Measurements from ENCODE around the gene PRMT5. TPM values are rescaled to one million over a fixed set of nuclear protein-coding genes. Genes with fewer than 3 reads are reported as not detected.
A peak's percentile ranks its signal among the peaks of the same experiment; 100 is the strongest.

Gene PRMT5
- total and polyA plus RNA-seq, 10 donors: 18.6 to 44.7 (median 35.9) TPM

- no peak for TF ChIP-seq POLR2A (IDR thresholded peaks at IDR 0.05)
- TF ChIP-seq POLR2AphosphoS5 (IDR thresholded peaks at IDR 0.05): no peak
- TF ChIP-seq CTCF (IDR thresholded peaks at IDR 0.05 in 8 of 11, conservative IDR thresholded peaks at IDR 0.05 in 3 of 11): no peak
- Histone ChIP-seq H3K27ac (peak overlapping the region in 4 of 8 donors; percentile 5 to 54 (median 38)), H3K36me3 (no peaks in the 10 kb centered on the region), H3K27me3 (replicated peaks in 1 of 7) (peaks cover 0 to 27% (median 23%) of the 10 kb centered on the region in 7 donors), H3K4me1 (peaks cover 7 to 86% (median 39%) of the 10 kb centered on the region in 6 donors), H3K9me3 (no peaks in the 10 kb centered on the region), H3K4me3 (no peak overlapping the region)
- intact Hi-C loops (cut with DNase I; ENCODE audit: low total_unique reads): no loop called here
- no peak for DNase-seq
Measured at GRCh38 chr14:22977434-22977683, 48.2 kb upstream of the PRMT5 start.

GRCh38 chr14:22976620-22977433 lies 47.7 kb upstream of the PRMT5 start:
- TF ChIP-seq CTCF (IDR thresholded peaks at IDR 0.05 in 8 of 11, conservative IDR thresholded peaks at IDR 0.05 in 3 of 11) (no peak), POLR2AphosphoS5 (IDR thresholded peaks at IDR 0.05) (no peak), POLR2A (IDR thresholded peaks at IDR 0.05) (no peak)
- 47 to 60% (median 56%) methylated on average over 6 of the region's 6 CpGs for WGBS, 5 donors
- H3K27ac ChIP-seq: peak overlapping the region in 4 of 8 donors; percentile 5 to 42 (median 36)

GRCh38 chr14:22974530-22975313 lies 45.5 kb upstream of the PRMT5 start:
- Histone ChIP-seq H3K9me3 (no peaks in the 10 kb centered on the region), H3K27ac (peak overlapping the region in 4 of 8 donors; percentile 4 to 52 (median 28)), H3K4me3 (no peak overlapping the region), H3K36me3 (no peaks in the 10 kb centered on the region), H3K4me1 (peaks cover 0 to 59% (median 16%) of the 10 kb centered on the region in 6 donors), H3K27me3 (replicated peaks in 1 of 7) (peaks cover 0 to under 1% (median 0%) of the 10 kb centered on the region in 7 donors)
- WGBS, 5 donors: 75 to 85% (median 77%) methylated on average over 8 to 9 of the region's 9 CpGs
- DNase-seq: no peak
- intact Hi-C loops (cut with DNase I; ENCODE audit: low total_unique reads): no loop called here
- TF ChIP-seq CTCF (IDR thresholded peaks at IDR 0.05 in 8 of 11, conservative IDR thresholded peaks at IDR 0.05 in 3 of 11): no peak
- no peak for TF ChIP-seq POLR2A (IDR thresholded peaks at IDR 0.05)
- peak in 2 of 3 donors; percentile 41 to 60 for TF ChIP-seq POLR2AphosphoS5 (IDR thresholded peaks at IDR 0.05)

More at GRCh38 chr14:22976620-22977433, 47.7 kb upstream of the PRMT5 start:
- Histone ChIP-seq H3K9me3 (no peaks in the 10 kb centered on the region), H3K4me1 (peaks cover 7 to 80% (median 34%) of the 10 kb centered on the region in 6 donors), H3K36me3 (no peaks in the 10 kb centered on the region), H3K4me3 (no peak overlapping the region), H3K27me3 (replicated peaks in 1 of 7) (peaks cover 0 to 22% (median 17%) of the 10 kb centered on the region in 7 donors)
- intact Hi-C loops (cut with DNase I; ENCODE audit: low total_unique reads): no loop called here
- no peak for DNase-seq

All from spleen (tissue), 11 donors.